Anterior cingulate cortex (tissue), 58 donors: ENCODE results near the gene FOXF1.

ENCODE experiments used
- DNase-seq, 58 donors: peaks; one replicate each; lab custom pipeline; 2025; lab: John Stamatoyannopoulos, UW

FOXF1 gene

DNA sequence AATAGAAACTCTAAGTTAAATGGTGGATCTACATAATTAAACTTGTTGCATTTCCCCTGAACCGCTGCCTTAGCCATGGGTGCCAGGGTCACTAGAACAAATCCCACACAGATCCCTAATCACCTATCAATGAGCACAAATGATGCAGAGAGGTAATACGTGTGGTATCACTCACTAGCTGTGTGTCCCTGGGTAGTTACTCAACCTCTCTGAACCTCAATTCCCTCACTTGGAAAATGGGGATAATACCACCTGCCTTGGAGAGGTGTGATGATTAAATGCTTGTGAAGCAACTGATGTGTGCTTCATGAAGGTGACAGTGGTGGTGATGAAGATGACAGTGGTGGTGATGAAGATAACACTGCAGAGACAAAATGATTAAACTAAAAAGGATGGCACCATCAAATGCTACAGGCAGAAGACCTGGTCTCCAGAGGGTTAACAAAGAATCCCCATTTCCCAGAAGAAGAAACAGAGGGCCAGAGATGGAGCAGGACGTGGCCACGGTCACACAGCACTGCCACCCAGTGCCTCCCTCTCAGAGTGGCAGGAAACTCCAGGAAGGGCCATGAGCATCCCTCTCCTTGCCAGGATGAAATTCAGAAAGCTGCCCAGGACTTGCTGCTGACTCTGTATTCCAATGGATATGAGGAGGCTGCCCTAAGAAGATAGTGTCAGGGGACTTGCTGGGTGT, 17.9 kb upstream of the FOXF1 start:
- no peak for DNase-seq

- no peak for DNase-seq
Observed at GRCh38 chr16:86492961-86493629, 17.2 kb upstream of the FOXF1 start.

DNA sequence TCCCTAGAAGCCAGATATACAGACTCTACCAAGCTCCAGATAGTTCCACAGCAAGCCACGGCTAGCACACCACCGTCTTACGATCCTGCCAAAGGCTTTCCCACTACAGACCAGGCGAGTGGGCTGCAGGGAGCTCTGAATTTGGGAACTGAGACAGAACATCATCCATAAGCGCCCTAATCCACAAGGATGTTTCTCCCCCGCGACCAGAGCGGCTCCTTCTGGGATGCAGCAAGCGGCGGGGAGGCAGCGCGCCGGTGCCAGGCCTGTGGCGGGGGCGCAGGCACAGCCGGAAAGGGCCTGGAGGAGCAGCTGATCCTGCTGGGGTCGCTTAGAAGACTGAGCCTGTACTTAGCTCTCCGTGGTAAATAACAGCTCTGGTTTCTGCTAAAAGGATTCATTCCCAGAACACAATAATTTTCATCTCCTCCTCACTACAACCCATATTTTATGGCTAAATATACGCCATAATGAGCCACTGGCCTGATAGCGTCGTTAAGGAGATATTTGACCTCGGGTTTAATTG, 16.2 kb upstream of the FOXF1 start:
- DNase-seq = no peak

- DNase-seq = no peak
Observed at GRCh38 chr16:86494565-86495356, 15.6 kb upstream of the FOXF1 start.

- no peak for DNase-seq
Observed at GRCh38 chr16:86495357-86495701, 15.0 kb upstream of the FOXF1 start.

DNA sequence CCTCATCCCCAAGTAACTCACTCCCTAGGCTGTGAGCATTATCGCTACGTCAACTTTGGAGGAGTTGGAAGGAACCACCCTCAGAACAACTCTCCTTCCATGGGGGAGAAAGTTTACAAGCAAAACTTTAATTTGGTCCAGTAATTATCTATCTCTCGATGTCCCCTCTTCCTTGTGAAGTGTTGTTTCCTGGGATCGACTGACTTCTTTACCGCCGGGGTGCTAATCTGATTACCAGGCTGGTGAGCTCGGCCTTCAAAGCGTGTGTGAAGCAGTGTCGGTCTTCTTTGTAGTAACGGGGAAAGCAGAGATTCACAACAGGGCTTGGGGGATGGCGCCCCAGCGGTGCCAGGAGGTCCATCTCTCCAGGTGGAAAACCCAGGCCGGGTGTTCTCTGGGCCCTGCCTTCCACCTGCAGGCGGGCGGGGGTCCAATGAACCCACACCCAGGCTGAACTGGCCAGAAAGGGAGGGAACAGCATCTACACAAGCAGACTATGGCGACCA, 14.5 kb upstream of the FOXF1 start:
- DNase-seq = no peak

DNA sequence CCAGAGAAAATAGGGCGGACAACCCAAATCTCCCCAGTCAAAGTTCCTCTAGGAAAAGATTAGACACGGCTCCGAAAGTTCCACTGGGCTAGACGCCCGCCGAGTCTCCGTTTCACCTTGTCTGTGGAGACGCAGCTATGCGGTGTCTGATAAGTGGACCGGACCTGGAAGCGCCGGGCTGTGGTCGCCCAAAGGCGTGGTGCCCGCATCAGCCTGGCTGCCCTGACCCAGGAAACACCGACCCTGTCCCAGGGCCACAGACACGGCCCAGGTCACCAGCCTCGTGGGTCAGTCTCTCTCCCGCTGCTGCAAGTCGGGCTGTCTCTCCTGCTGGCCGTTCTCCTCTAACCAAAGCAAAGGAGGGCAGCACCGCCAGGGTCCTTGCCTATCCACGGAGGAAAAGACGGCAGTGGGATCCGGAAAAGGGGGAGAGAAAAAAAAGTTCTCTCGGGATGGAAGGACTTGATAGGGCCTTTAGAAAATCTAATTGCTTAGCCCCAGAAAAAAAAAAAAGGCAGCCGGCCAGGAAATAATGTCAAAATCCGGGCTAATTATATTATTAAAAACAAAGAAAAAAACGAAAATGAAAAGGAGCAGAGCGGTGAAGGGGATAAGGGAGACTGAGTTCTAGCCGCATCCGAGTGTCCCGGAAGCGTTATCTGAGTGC, 13.9 kb upstream of the FOXF1 start:
- DNase-seq = no peak

DNA sequence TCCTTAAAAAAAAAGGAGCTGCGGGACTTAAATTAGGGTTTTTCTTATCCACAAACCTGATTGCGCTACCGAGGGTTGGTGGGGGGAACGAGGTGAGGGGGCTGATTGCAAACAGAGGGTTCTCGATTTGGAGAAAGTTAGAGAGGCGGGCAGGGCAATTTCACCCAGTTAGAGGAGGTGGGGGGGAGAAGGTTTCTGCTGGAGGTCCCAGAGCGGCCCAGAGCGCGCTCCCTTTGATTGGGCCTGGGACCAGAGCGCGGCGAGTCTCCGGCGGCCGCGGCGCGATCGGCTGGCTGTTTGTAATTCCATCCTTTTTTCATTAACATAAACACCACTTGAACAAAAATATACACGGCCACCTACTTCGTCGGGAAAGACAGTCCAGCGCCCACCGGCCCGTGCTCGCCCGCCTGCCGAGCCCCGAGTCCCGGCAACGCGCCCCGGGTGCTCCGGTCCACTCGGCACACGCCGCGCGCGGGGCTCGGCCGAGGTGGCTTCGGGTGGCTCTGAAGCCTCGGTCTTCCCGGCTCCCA, 13.3 kb upstream of the FOXF1 start:
- DNase-seq = no peak

- DNase-seq = no peak
Observed at GRCh38 chr16:86497551-86498021, 12.7 kb upstream of the FOXF1 start.

GRCh38 chr16:86498155-86498670, 12.1 kb upstream of the FOXF1 start:
- DNase-seq = no peak

DNA sequence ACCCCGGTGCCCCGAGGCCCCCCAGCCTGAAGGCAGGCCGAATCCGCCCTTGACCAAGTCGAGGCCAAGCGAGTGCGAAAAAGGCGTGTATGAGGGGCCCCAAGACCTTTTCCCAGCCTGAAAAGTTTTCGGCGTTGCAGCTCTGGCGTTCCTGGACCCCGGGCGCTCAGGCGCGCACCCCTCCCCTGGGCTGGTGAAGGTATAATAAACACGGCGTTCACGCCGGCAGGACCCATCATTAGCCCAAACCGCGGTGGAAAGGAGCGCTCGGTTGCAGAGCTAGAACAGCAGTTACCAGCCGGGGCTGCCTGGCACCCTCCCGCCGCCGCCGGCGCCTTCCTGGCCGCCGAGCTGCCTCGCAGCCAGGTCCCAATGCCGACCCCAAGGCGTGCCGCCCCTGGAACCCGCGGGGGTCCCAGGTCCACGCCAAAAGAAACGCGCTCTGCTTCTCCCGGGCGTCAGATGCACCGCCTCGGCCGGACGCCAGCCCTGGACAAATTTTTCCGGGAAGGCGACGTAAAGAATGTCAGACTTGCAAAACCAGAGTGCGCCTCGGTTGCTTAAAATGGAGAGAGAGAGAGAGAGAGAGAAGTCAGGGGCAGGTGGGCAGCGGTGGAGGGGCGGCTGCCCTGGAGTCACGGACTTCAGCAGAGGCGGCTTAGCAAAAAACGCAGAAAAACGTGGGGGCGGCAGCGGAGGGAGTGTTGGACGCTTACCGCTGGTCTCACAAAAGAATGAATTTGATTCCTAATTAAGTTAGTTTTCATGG, 11.5 kb upstream of the FOXF1 start:
- DNase-seq = no peak

DNA sequence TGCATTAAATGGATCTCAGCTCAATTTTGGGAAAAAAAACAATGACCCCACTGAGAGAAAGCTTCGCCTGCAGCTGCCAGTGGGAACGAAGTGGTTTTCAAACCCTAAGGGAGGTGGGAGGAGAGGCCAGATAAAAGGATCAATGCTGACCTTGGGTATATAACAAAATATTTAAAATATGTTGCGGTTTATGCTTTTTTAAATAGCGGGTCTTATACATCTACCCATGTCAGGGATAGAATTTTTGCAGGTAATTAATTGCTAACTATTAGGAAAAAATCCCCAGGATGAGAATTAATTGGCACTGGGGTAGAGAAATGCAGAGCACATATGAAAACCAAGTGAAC, 10.9 kb upstream of the FOXF1 start:
- no peak for DNase-seq

DNA sequence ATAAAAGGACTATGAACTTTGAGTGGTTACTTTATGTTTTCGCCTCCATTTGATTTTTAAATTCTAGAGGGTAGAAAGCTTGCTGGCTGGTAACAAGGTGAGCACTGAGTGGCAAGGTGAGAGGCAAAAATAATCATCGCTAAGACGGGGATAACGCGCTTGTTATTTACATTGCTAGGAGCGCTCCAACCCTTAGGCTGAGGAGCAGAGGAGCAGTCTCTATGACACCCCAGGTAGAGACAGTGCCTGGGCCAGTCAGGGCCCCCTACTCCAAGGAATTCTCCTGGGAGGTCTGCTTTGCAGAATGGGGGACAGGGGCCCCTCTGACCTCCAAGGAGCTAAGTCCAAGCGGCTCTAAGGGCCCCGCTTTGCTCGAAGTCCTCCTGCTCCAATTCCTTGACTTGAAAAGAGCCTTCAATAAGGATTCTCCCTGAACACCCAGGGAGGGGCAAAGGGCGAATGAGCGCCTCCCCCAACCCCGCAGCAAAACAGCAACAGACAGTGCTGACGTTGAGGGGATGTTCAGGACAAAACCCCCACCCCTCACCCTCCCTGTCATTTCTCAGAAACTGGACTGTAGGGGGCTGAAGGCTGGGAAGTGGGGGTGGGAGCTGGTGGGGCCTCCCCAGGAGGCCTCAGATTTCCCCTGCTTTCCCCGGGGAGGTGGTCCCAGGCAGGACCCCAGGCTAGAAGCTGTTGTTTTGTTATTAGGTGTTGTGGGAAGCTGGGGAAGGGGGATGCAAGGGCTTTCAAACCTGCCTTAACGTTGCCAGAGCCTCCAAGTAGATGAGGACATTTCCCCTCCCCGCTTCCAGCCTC, 10.2 kb upstream of the FOXF1 start:
- no peak for DNase-seq

DNA sequence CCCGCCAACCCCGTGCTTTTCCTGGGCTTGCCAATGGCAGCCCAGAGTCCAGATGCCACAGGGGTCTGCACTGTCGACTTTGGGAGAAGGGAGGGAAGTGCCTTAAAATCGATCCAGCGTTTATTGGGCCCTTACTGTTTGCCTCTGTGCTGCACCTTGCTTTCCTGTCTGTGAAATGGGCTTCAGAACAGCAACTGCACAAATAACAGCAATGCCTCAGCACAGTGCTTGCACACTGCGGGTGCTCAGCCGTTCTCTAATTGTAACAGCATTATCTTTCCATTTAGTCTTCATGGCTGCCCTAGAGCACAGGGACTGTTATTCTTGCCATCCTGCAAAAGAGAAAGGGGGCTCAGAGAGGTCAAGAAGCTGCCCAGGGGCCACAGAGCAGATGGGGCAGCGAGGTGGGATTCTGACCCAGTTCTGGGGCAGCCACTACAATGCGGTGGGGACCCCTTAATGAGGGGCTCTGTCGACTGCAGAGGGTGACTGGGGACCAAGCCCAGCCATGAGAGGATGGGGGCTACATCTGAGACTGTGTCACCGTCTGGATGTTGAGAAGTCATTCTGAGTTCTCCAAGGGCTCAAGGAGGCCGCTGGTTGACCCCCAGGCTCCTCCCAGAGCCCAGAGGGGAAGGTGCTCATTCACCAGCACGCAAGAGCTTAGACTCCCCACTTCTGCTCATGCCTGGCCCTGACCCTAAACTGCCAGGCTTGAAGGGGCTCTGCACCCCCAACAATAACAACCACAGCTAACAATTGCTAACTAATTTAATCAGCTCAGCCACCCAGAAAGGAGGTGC, 9.4 kb upstream of the FOXF1 start:
- no peak for DNase-seq

DNA sequence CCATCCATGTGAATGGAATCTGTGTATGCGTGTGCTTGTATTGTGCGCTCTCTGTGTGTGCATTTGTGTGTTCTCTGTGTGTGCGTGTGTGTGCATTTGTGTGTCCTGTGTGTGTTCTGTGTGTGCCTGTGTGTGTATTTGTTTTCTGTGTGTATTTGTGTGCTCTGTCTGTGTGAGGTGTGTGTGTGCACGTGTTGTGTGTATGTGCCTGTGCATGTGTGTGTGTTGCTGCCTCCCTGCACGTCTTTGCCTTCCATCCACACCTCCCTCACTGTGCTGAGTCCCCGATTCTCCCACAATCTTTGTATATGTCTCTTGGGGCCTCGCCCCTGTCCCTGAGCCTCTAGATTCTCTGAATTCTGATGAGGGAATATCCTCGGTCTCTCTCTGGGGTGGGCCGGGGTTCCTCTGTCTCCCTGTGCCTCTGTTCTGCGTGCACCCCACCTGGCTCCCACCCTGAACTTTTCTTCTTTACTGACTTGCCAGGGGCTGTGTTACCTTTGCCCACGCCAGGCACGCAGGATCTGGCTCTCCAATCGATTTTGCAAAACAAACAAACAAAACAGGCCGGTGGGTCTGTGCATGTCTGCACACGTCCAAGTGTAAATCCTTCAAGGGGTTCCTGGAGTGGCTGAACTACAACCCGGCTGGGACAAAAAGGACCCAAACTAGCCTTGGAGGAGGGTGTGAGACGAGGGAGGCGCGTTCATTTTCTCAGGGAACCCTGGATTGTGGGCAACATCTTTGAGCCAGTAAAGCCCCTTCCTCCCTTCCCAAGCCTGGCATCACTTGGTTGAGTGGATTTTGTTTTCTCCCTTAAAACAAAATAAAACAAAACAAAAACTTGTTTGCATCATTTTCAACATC, 8.1 kb upstream of the FOXF1 start:
- DNase-seq = no peak

DNA sequence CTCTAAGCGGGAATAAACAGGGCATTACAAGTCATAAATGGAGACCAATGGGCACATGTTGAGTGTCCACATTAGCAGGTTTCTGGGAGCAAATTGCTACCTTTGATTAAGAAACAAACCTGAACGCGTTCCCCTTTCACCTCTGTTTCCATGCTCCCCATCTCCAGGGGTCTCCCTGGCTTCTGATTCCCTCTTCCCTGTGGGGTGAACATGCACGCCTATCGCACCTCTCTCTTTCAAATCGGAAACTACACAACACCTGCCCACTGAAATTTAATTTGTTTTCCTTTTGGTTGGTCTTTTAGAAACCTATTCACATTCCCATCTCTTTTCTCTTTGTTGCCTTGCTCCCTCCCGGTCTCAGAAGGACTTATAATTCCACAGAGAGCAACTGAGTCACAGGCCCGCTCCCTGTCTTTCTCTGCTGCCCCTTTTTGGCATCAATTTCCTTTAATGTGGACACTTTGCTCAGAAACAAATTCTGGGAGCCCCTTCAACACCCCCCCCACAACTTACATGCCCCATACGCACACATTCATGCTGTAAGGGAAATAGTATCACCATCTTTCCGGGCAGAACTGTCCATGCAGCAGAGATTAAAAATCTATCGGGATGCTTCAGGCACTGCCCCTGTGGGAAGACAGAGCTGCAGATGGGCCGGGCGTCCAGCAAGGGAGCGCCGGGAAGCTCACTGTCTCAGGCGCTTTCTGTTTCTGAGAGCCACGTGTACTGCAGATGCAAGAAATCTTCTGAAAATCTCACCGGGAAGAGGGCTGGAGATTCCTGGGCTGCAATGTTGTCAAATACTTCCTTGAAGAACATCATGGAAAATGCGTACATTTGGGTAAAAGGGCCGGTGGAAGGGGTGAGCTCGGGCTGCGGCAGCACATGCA, 7.2 kb upstream of the FOXF1 start:
- DNase-seq = no peak
